K562 (cell line): ENCODE results near the gene FREM1. TPM values are rescaled to one million over a fixed set of nuclear protein-coding genes. Genes with fewer than 3 reads are reported as not detected.

Experiments used
- BRCA1 ChIP-seq, 2 experiments: fragments of 450-650 bp in 1 of 2; sonication (generic) in 1 of 2; formaldehyde crosslinking in 1 of 2; IDR thresholded peaks; 2 replicates each; pipeline versions ENCODE4 v1.5.0 to v1.6.1; 2017 to 2020; ENCODE audit warnings: mild to moderate bottlenecking in 1 of 2, missing genetic modification reagents in 1 of 2
- CREB5 ChIP-seq: fragments of 250-450 bp; sonication (Bioruptor Pico); IDR thresholded peaks from 2 replicates; pipeline ENCODE4 v1.5.0; 2020; ENCODE audit warnings: mild to moderate bottlenecking
- ETV1 ChIP-seq: fragments of 450-650 bp; conservative IDR thresholded peaks from 2 replicates; pipeline ENCODE4 v1.6.1; 2016; ENCODE audit warnings: missing genetic modification characterization, control low read depth, low read depth, missing compliant biosample characterization
- GMEB1 ChIP-seq: fragments of 250-450 bp; sonication (Bioruptor Pico); IDR thresholded peaks from 2 replicates; pipeline ENCODE4 v1.4.0; 2020; ENCODE audit warnings: mild to moderate bottlenecking
- HMG20B ChIP-seq: fragments of 250-450 bp; sonication (Bioruptor Pico); IDR thresholded peaks from 2 replicates; pipeline ENCODE4 v1.5.0; 2021; ENCODE audit warnings: mild to moderate bottlenecking
- KDM2B ChIP-seq: fragments of 250-450 bp; sonication (Bioruptor Pico); IDR thresholded peaks from 2 replicates; pipeline ENCODE4 v1.8.0; 2021; ENCODE audit warnings: mild to moderate bottlenecking, moderate library complexity
- MTA1 ChIP-seq: fragments of 450-650 bp; IDR thresholded peaks from 2 replicates; pipeline ENCODE4 v1.6.1; 2017; ENCODE audit warnings: borderline replicate concordance
- PCBP1 ChIP-seq: fragments of 200-400 bp; formaldehyde crosslinking; IDR thresholded peaks from 2 replicates; pipeline ENCODE4 v1.6.1; 2018; ENCODE audit warnings: mild to moderate bottlenecking, low read depth, low read length; ENCODE audit not compliant: poor library complexity, severe bottlenecking
- PKNOX1 ChIP-seq: fragments of 450-650 bp; IDR thresholded peaks from 2 replicates; pipeline ENCODE4 v1.6.1; 2016
- POLR3G ChIP-seq: IDR thresholded peaks from 2 replicates; pipeline ENCODE4 v1.6.1; 2011; ENCODE audit not compliant: insufficient read length, insufficient replicate concordance; ENCODE audit errors: extremely low read depth
- PTTG1 ChIP-seq: fragments of 450-650 bp; IDR thresholded peaks from 2 replicates; pipeline ENCODE4 v1.6.1; 2016; ENCODE audit warnings: low read depth, mild to moderate bottlenecking, missing genetic modification characterization, missing compliant biosample characterization
- YBX1 ChIP-seq: fragments of 450-650 bp; IDR thresholded peaks from 2 replicates; pipeline ENCODE4 v1.7.1; 2016; ENCODE audit warnings: mild to moderate bottlenecking
- ZNF184 ChIP-seq: sonication (generic); formaldehyde crosslinking; IDR thresholded peaks from 2 replicates; pipeline ENCODE4 v1.5.0; 2020; ENCODE audit warnings: missing genetic modification reagents
- polyA plus RNA-seq, 8 experiments: library from polyadenylated mRNA; depleted of rRNA in 4 of 8; stranded (reverse) in 5 of 8; unstranded in 3 of 8; fragments of >200 nt; fragmentation: Nextera tagmentation in 2 of 8; fragmentation: Illumina TruSeq in 1 of 8; extraction: Ambion mirVana in 2 of 8; extraction: Trizol in 1 of 8; gene quantifications; 2 replicates each; pipeline versions ENCODE4 v1.2.1 to v1.2.3, GENCODE V29; 2011 to 2014; ENCODE audit warnings: inconsistent platforms in 1 of 8, missing spikeins in 1 of 8
- total RNA-seq, 7 experiments: library from RNA; depleted of rRNA in 6 of 7; stranded (reverse); fragments of >200 nt in 6 of 7; fragmentation: Illumina TruSeq in 2 of 7; extraction: Trizol in 2 of 7; gene quantifications; 2 replicates each; pipeline versions ENCODE4 v1.2.1 to v1.2.3, GENCODE V29; 2011 to 2021; ENCODE audit warnings: low replicate concordance in 1 of 7

FREM1 gene
- total and polyA plus RNA-seq, 9 of the 15 experiments (the other 6 are each of a cell fraction or from before 2014, with no cell fraction given) = 0.03 to 0.24 (median 0.13) TPM; not detected in 2

GRCh38 chr9:14766299-14766698 lies 143.9 kb downstream of the FREM1 start (continued):
- TF ChIP-seq GMEB1 (CRISPR knock-in tag) (no peak), HMG20B (CRISPR knock-in tag) (no peak), PTTG1 (no peak), CREB5 (CRISPR knock-in tag) (no peak), PCBP1 (no peak), POLR3G (no peak), MTA1 (no peak), ZNF184 (CRISPR knock-in tag) (no peak), PKNOX1 (no peak), KDM2B (CRISPR knock-in tag) (no peak), YBX1 (no peak), ETV1 (tag) (no peak), BRCA1 (IDR thresholded peaks at IDR 0.05) (no peak), BRCA1 (CRISPR knock-in tag; IDR thresholded peaks at IDR 0.05) (no peak)
